PFSK-1 (cell line): ENCODE measurements around the gene LINC01488.

Source experiments
- FOXP2 ChIP-seq: optimal IDR thresholded peaks from 2 replicates; pipeline ENCODE3; 2011; ENCODE audit warnings: borderline replicate concordance, control low read depth, inconsistent platforms; ENCODE audit not compliant: insufficient read depth; ENCODE audit errors: extremely low read length, extremely low read depth
- POLR2AphosphoS5 ChIP-seq: IDR thresholded peaks from 2 replicates; pipeline ENCODE4 v1.6.1; 2012; ENCODE audit warnings: low read depth, mild to moderate bottlenecking, control low read depth, low read length, moderate library complexity
- REST ChIP-seq, 2 experiments: IDR thresholded peaks; 2 replicates each; pipeline versions ENCODE4 v1.6.1 to v1.8.0; 2011 to 2012; ENCODE audit warnings: low read depth in 2 of 2, low read length in 2 of 2, control low read depth in 1 of 2, inconsistent platforms in 1 of 2, mild to moderate bottlenecking in 1 of 2, moderate library complexity in 1 of 2; ENCODE audit not compliant: insufficient read depth in 1 of 2
- SIN3A ChIP-seq: IDR thresholded peaks from 2 replicates; pipeline ENCODE4 v1.6.1; 2012; ENCODE audit warnings: mild to moderate bottlenecking, low read length, moderate library complexity, borderline replicate concordance; ENCODE audit not compliant: insufficient read depth
- TAF1 ChIP-seq: IDR thresholded peaks from 2 replicates; pipeline ENCODE4 v1.6.1; 2012; ENCODE audit warnings: low read length, control low read depth, borderline replicate concordance; ENCODE audit not compliant: insufficient read depth

LINC01488 gene

GRCh38 chr11:69496631-69497220, 15.3 kb downstream of the LINC01488 start:
- TF ChIP-seq FOXP2 (no peak), POLR2AphosphoS5 (no peak), REST (IDR thresholded peaks at IDR 0.05; ENCODE audit: insufficient read depth in 1 of 2, low read depth in 2 of 2, low read length in 2 of 2) (no peak), SIN3A (no peak), TAF1 (no peak)

- TF ChIP-seq REST (IDR thresholded peaks at IDR 0.05; ENCODE audit: insufficient read depth in 1 of 2, low read depth in 2 of 2, low read length in 2 of 2) (no peak), FOXP2 (no peak), SIN3A (no peak), TAF1 (no peak), POLR2AphosphoS5 (no peak)
These were observed 15.8 kb downstream of the LINC01488 start for GRCh38 chr11:69497221-69497787.

- no peak for TF ChIP-seq SIN3A
- no peak for TF ChIP-seq REST (IDR thresholded peaks at IDR 0.05; ENCODE audit: insufficient read depth in 1 of 2, low read depth in 2 of 2, low read length in 2 of 2)
- no peak for TF ChIP-seq FOXP2
- TF ChIP-seq POLR2AphosphoS5 = no peak
- no peak for TF ChIP-seq TAF1
These were observed 17.2 kb downstream of the LINC01488 start for GRCh38 chr11:69498614-69499175.

- TF ChIP-seq TAF1 = no peak
- TF ChIP-seq SIN3A = no peak
- no peak for TF ChIP-seq POLR2AphosphoS5
- TF ChIP-seq REST (IDR thresholded peaks at IDR 0.05; ENCODE audit: insufficient read depth in 1 of 2, low read depth in 2 of 2, low read length in 2 of 2) = no peak
- no peak for TF ChIP-seq FOXP2
These were observed 17.9 kb downstream of the LINC01488 start for GRCh38 chr11:69499186-69499917.
